IMR-90 (cell line): ENCODE measurements around the gene ZNF316. TPM values are rescaled to one million over a fixed set of nuclear protein-coding genes. Genes with fewer than 3 reads are reported as not detected.

Experiments
- ATAC-seq: fragments of 200-7000 bp; cut with Tn5 transposase; 2 replicates; pipeline ENCODE4 v1.9.1; 2020; ENCODE audit warnings: low read depth, mild to moderate bottlenecking, moderate library complexity
- BruUV-seq: library from RNA; stranded (reverse); fragments of 400-500 nt; replicated peaks from 2 replicates; lab custom pipeline; 2021; lab: Mats Ljungman, UMichigan
- CTCF ChIA-PET: fragments of 300-600 bp; formaldehyde crosslinking; extraction: SDS; loops from one replicate; lab custom pipeline; 2021; ENCODE audit warnings: antibody characterized with exemption; lab: Yijun Ruan, JAX
- POLR2A ChIA-PET: fragments of 300-600 bp; sonication (Branson Sonifier 250); formaldehyde crosslinking; loops from one replicate; lab custom pipeline; 2022; ENCODE audit warnings: antibody characterized with exemption; ENCODE audit not compliant: unreplicated experiment; lab: Charles Lee
- DNase-seq: peaks from one replicate; pipeline ENCODE4 v3.0.0; 2013
- H2AFZ ChIP-seq: replicated peaks from 2 replicates; pipeline ENCODE3; 2013; ENCODE audit warnings: low read length, mild to moderate bottlenecking; ENCODE audit not compliant: poor library complexity
- H2AK5ac ChIP-seq: 2 replicates; pipeline ENCODE4 v1.6.1; 2013; ENCODE audit warnings: low read depth, low read length, inconsistent platforms
- H2AK9ac ChIP-seq: replicated peaks from 2 replicates; pipeline ENCODE3; 2013; ENCODE audit warnings: mild to moderate bottlenecking, low read depth, low read length, moderate library complexity; ENCODE audit not compliant: poor library complexity
- H2BK120ac ChIP-seq: 2 replicates; pipeline ENCODE4 v1.6.1; 2013; ENCODE audit warnings: low read depth, low read length, inconsistent platforms
- H2BK15ac ChIP-seq: 3 replicates; pipeline ENCODE4 v1.6.1; 2013; ENCODE audit warnings: low read depth, low read length, inconsistent platforms
- H2BK20ac ChIP-seq: 2 replicates; pipeline ENCODE4 v1.6.1; 2013; ENCODE audit warnings: low read depth, mild to moderate bottlenecking, inconsistent platforms, low read length, moderate library complexity
- H2BK5ac ChIP-seq: 2 replicates; pipeline ENCODE4 v1.6.1; 2013; ENCODE audit warnings: mild to moderate bottlenecking, low read depth, low read length, inconsistent platforms; ENCODE audit not compliant: poor library complexity, severe bottlenecking
- H3K14ac ChIP-seq: replicated peaks from 2 replicates; pipeline ENCODE4 v1.6.1; 2013; ENCODE audit warnings: low read depth, low read length, inconsistent platforms
- H3K18ac ChIP-seq: 2 replicates; pipeline ENCODE4 v1.6.1; 2013; ENCODE audit warnings: low read depth, low read length, control low read depth
- H3K23ac ChIP-seq: 2 replicates; pipeline ENCODE4 v1.6.1; 2013; ENCODE audit warnings: low read depth, low read length, inconsistent platforms
- H3K27ac ChIP-seq: 2 replicates; pipeline ENCODE4 v1.5.1; 2013; ENCODE audit warnings: mild to moderate bottlenecking, control low read depth, low read length; ENCODE audit not compliant: insufficient read depth
- H3K27me3 ChIP-seq: 2 replicates; pipeline ENCODE4 v1.6.1; 2013; ENCODE audit warnings: low read length; ENCODE audit not compliant: control insufficient read depth, insufficient read depth
- H3K36me3 ChIP-seq: 2 replicates; pipeline ENCODE4 v1.6.1; 2013; ENCODE audit warnings: low read length, mixed read lengths; ENCODE audit not compliant: control insufficient read depth, insufficient read depth
- H3K4ac ChIP-seq: 2 replicates; pipeline ENCODE4 v1.6.1; 2013; ENCODE audit warnings: low read depth, low read length, inconsistent platforms
- H3K4me1 ChIP-seq: 2 replicates; pipeline ENCODE4 v1.6.1; 2013; ENCODE audit warnings: low read length, mixed read lengths; ENCODE audit not compliant: control insufficient read depth, insufficient read depth
- H3K4me2 ChIP-seq: 2 replicates; pipeline ENCODE4 v1.6.1; 2013; ENCODE audit warnings: low read depth, mild to moderate bottlenecking, control low read depth, low read length, moderate library complexity
- H3K4me3 ChIP-seq: 2 replicates; pipeline ENCODE4 v1.5.1; 2013; ENCODE audit warnings: low read depth, mild to moderate bottlenecking, control low read depth, low read length, moderate library complexity; ENCODE audit not compliant: insufficient read depth
- H3K56ac ChIP-seq: 2 replicates; pipeline ENCODE4 v1.6.1; 2013; ENCODE audit warnings: low read length, inconsistent platforms; ENCODE audit not compliant: insufficient read depth; ENCODE audit errors: extremely low read depth
- H3K79me1 ChIP-seq, 2 experiments: 2 replicates each; pipeline ENCODE4 v1.6.1; 2013; ENCODE audit warnings: low read length in 2 of 2, inconsistent platforms in 1 of 2, low read depth in 1 of 2
- H3K9ac ChIP-seq: 2 replicates; pipeline ENCODE4 v1.6.1; 2013; ENCODE audit warnings: low read depth, low read length, control low read depth
- H3K9me1 ChIP-seq: 2 replicates; pipeline ENCODE4 v1.6.1; 2013; ENCODE audit warnings: low read length, inconsistent platforms; ENCODE audit not compliant: insufficient read depth
- H3K9me3 ChIP-seq: 2 replicates; pipeline ENCODE4 v1.6.1; 2013; ENCODE audit warnings: low read length; ENCODE audit not compliant: control insufficient read depth, insufficient read depth
- H4K20me1 ChIP-seq: 2 replicates; pipeline ENCODE4 v1.6.1; 2013; ENCODE audit warnings: low read length, inconsistent platforms; ENCODE audit not compliant: insufficient read depth
- H4K5ac ChIP-seq: 2 replicates; pipeline ENCODE4 v1.6.1; 2013; ENCODE audit warnings: mild to moderate bottlenecking, low read depth, low read length, control low read depth
- H4K8ac ChIP-seq, 2 experiments: 2 replicates each; pipeline ENCODE4 v1.6.1; 2013; ENCODE audit warnings: low read depth in 2 of 2, low read length in 2 of 2, control low read depth in 1 of 2, inconsistent platforms in 1 of 2
- H4K91ac ChIP-seq: 2 replicates; pipeline ENCODE4 v1.6.1; 2013; ENCODE audit warnings: low read depth, low read length, inconsistent platforms; ENCODE audit not compliant: insufficient read depth
- BHLHE40 ChIP-seq: fragments of 150-350 bp; IDR thresholded peaks from 2 replicates; pipeline ENCODE4 v1.6.1; 2016; ENCODE audit warnings: mild to moderate bottlenecking, low read depth, low read length
- CEBPB ChIP-seq: IDR thresholded peaks from 2 replicates; pipeline ENCODE4 v1.6.1; 2012; ENCODE audit warnings: low read depth, low read length, improper control_type of control experiment
- CTCF ChIP-seq: conservative IDR thresholded peaks from 2 replicates; pipeline ENCODE4 v1.5.1; 2012; ENCODE audit warnings: mild to moderate bottlenecking, low read depth, low read length, improper control_type of control experiment
- FOS ChIP-seq: fragments of 150-350 bp; IDR thresholded peaks from 2 replicates; pipeline ENCODE4 v1.6.1; 2016; ENCODE audit warnings: low read depth, low read length
- MAFK ChIP-seq: IDR thresholded peaks from 2 replicates; pipeline ENCODE4 v1.6.1; 2012; ENCODE audit warnings: low read depth, low read length, improper control_type of control experiment
- MAZ ChIP-seq: IDR thresholded peaks from 2 replicates; pipeline ENCODE4 v1.6.1; 2012; ENCODE audit warnings: low read depth, mild to moderate bottlenecking, low read length, improper control_type of control experiment, moderate library complexity, borderline replicate concordance
- MXI1 ChIP-seq: IDR thresholded peaks from 2 replicates; pipeline ENCODE4 v1.6.1; 2012; ENCODE audit warnings: low read depth, mild to moderate bottlenecking, low read length, moderate library complexity, borderline replicate concordance
- NFE2L2 ChIP-seq: fragments of 150-350 bp; IDR thresholded peaks from 2 replicates; pipeline ENCODE4 v1.6.1; 2016; ENCODE audit warnings: low read depth, mild to moderate bottlenecking, low read length
- POLR2A ChIP-seq: IDR thresholded peaks from 2 replicates; pipeline ENCODE4 v1.6.1; 2012; ENCODE audit warnings: mild to moderate bottlenecking, low read depth, low read length
- RAD21 ChIP-seq: IDR thresholded peaks from 2 replicates; pipeline ENCODE4 v1.6.1; 2012; ENCODE audit warnings: low read length, improper control_type of control experiment
- RCOR1 ChIP-seq: IDR thresholded peaks from 2 replicates; pipeline ENCODE4 v1.6.1; 2012; ENCODE audit warnings: mild to moderate bottlenecking, low read length, improper control_type of control experiment; ENCODE audit not compliant: insufficient replicate concordance
- SMC3 ChIP-seq: fragments of 150-350 bp; IDR thresholded peaks from 2 replicates; pipeline ENCODE4 v1.6.1; 2016; ENCODE audit warnings: low read depth, mild to moderate bottlenecking, antibody characterized with exemption, low read length, moderate library complexity
- WGBS, 2 experiments: methylation state at CpG; one replicate each; pipeline versions ENCODE4 v1.1.5 to v1.1.7; 2013; ENCODE audit warnings: missing lambda C conversion rate in 2 of 2; ENCODE audit not compliant: insufficient read length in 1 of 2; ENCODE audit errors: extremely low coverage in 2 of 2; 5-methylcytosine and 5-hydroxymethylcytosine counted together
- dilution Hi-C: fragments of 300-500 bp; cut with HindIII; formaldehyde crosslinking; loops from one replicate; pipeline ENCODE4 v1.14.3; 2018; ENCODE audit warnings: low sequenced_read_pairs; ENCODE audit not compliant: unreplicated experiment
- in situ Hi-C: fragments of 300-500 bp; cut with MboI; formaldehyde crosslinking; loops from 3 replicates; pipeline ENCODE4 v1.14.3; 2019; ENCODE audit warnings: low sequenced_read_pairs, inconsistent platforms, mixed read lengths
- intact Hi-C: fragments of 100-400 bp; cut with micrococcal nuclease; formaldehyde crosslinking; loops from 2 replicates; pipeline ENCODE4 v1.10.0; 2022
- polyA plus RNA-seq, 3 experiments: library from polyadenylated mRNA; depleted of rRNA; stranded (reverse); fragments of >200 nt; gene quantifications; 2 replicates each; pipeline ENCODE4 v1.2.3, GENCODE V29; 2012; ENCODE audit warnings: low replicate concordance in 1 of 3
- total RNA-seq: library from RNA; depleted of rRNA; stranded (reverse); fragments of >200 nt; gene quantifications from 2 replicates; pipeline ENCODE4 v1.2.3, GENCODE V29; 2012
- TF ChIP-seq, protein P1 (sequence below): fragments of 150-350 bp; IDR thresholded peaks from 2 replicates; pipeline ENCODE4 v1.6.1; 2016; ENCODE audit warnings: low read depth, mild to moderate bottlenecking, low read length, moderate library complexity, borderline replicate concordance

ZNF316 gene
- total and polyA plus RNA-seq, 2 of the 4 experiments (the other 2 are of a cell fraction) = 3.2 to 7.2 TPM

DNA sequence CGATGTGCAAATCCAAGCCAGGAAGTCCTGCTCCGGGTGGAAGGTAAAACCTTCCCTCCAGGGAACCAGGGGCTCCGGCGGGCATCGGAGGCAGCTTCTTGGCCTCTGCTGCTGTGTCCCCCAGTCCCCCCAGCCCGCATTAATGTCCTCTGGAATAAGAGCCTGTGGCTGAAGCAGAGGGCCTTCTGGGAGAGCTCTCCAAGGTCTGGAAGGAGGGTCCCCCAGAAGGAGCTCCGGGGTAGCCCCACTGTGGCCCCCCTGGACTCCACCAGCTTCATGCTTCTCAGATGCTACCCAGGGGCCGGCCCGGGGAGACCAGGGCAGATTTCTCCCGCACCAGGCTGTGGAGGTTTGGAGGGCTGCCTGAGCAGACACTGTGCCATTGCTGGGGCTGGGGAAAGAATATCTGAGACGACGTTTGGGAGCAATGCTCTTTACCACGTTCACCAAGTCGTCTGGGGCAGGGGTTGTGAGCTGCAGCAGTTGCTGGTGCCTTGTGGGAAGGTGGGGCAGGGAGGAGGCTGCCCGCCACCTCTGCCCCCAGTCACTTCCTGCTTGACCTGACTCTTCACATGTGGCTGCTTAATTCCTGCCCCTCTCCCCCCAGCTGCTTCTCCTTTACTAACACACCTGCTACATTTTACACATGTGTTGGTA, 13.4 kb upstream of the ZNF316 start:
- Histone ChIP-seq H2AK5ac (no peak overlapping the region), H2BK5ac (no peak overlapping the region), H3K4ac (no peak overlapping the region), H2BK20ac (no peak overlapping the region), H3K4me3 (no peak overlapping the region), H3K27ac (no peak overlapping the region), H3K9ac (no peak overlapping the region), H3K79me1 (no peaks in the 10 kb centered on the region), H3K23ac (no peak overlapping the region), H3K18ac (no peak overlapping the region), H4K8ac (no peak overlapping the region), H3K9me3 (no peaks in the 10 kb centered on the region), H3K9me1 (no peaks in the 10 kb centered on the region), H2AFZ (peak overlapping the region; percentile 56), H4K5ac (no peak overlapping the region), H4K91ac (no peak overlapping the region), H3K14ac (no peak overlapping the region), H2BK120ac (no peak overlapping the region), H2BK15ac (no peak overlapping the region), H4K20me1 (no peaks in the 10 kb centered on the region), H3K56ac (no peak overlapping the region), H3K36me3 (peaks cover 16% of the 10 kb centered on the region), H3K4me1 (no peaks in the 10 kb centered on the region), H3K4me2 (no peak overlapping the region), H3K27me3 (no peaks in the 10 kb centered on the region), H2AK9ac (peak overlapping the region; percentile 13)
- in situ Hi-C loops = no loop called here
- BruUV-seq = no TSS peak
- ATAC-seq = no peak
- ChIA-PET CTCF (no interaction called here), POLR2A (no interaction called here)
- WGBS, 2 experiments = no CpG with 5 or more reads among the region's 15 CpGs
- TF ChIP-seq RAD21 (no peak), BHLHE40 (no peak), NFE2L2 (no peak), CEBPB (no peak), MXI1 (no peak), CTCF (no peak), RCOR1 (no peak), SMC3 (no peak), POLR2A (no peak), FOS (no peak), MAFK (no peak), MAZ (no peak)
- TF ChIP-seq, protein P1, sequence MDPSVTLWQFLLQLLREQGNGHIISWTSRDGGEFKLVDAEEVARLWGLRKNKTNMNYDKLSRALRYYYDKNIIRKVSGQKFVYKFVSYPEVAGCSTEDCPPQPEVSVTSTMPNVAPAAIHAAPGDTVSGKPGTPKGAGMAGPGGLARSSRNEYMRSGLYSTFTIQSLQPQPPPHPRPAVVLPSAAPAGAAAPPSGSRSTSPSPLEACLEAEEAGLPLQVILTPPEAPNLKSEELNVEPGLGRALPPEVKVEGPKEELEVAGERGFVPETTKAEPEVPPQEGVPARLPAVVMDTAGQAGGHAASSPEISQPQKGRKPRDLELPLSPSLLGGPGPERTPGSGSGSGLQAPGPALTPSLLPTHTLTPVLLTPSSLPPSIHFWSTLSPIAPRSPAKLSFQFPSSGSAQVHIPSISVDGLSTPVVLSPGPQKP = no peak
- intact Hi-C loops = no loop called here
- no peak for DNase-seq
- dilution Hi-C loops = no loop called here
